ENCODE results near the gene STRADB. TPM values are rescaled to one million over a fixed set of nuclear protein-coding genes. Genes with fewer than 3 reads are reported as not detected.

The STRADB gene
- total RNA-seq, 1 donor from 2014 or later, result 40.5 TPM

DNA sequence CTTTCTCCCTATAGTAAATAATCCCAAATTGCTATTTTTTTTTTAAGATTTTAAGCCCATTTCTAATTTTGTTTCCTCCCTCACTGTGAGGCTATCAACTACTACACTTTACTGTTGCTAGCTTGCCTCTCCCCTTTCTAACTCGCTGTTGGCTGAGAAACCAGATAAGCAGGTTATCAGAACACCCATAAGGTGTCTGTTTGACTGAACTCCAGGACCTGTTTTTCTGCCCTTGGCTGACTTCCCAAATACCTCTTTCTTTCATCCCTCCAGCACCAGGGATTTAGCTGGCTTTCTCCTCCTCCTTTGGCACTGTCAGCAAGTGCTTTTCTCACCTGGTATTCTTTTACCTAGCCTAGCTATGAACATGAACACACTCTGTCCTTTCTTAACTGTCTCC lies 11.4 kb upstream of the STRADB start:
- peaks cover 2% of the 10 kb centered on the region for H3K27me3 Mint-ChIP-seq (ENCODE audit: unreplicated experiment)
- no peaks in the 10 kb centered on the region for H3K36me3 Mint-ChIP-seq (ENCODE audit: unreplicated experiment)
- DNase-seq, result no peak
- H3K27ac Mint-ChIP-seq (ENCODE audit: unreplicated experiment), result no peak overlapping the region
- no peak overlapping the region for H3K4me3 Mint-ChIP-seq (ENCODE audit: unreplicated experiment)
- H3K4me1 Mint-ChIP-seq (ENCODE audit: low read depth, unreplicated experiment), result peaks cover 3% of the 10 kb centered on the region
- H3K9me3 Mint-ChIP-seq (ENCODE audit: unreplicated experiment), result no peaks in the 10 kb centered on the region
- TF ChIP-seq, protein P1, sequence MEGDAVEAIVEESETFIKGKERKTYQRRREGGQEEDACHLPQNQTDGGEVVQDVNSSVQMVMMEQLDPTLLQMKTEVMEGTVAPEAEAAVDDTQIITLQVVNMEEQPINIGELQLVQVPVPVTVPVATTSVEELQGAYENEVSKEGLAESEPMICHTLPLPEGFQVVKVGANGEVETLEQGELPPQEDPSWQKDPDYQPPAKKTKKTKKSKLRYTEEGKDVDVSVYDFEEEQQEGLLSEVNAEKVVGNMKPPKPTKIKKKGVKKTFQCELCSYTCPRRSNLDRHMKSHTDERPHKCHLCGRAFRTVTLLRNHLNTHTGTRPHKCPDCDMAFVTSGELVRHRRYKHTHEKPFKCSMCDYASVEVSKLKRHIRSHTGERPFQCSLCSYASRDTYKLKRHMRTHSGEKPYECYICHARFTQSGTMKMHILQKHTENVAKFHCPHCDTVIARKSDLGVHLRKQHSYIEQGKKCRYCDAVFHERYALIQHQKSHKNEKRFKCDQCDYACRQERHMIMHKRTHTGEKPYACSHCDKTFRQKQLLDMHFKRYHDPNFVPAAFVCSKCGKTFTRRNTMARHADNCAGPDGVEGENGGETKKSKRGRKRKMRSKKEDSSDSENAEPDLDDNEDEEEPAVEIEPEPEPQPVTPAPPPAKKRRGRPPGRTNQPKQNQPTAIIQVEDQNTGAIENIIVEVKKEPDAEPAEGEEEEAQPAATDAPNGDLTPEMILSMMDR (IDR thresholded peaks at IDR 0.05; ENCODE audit: partially characterized antibody, unreplicated experiment), result no peak

DNA sequence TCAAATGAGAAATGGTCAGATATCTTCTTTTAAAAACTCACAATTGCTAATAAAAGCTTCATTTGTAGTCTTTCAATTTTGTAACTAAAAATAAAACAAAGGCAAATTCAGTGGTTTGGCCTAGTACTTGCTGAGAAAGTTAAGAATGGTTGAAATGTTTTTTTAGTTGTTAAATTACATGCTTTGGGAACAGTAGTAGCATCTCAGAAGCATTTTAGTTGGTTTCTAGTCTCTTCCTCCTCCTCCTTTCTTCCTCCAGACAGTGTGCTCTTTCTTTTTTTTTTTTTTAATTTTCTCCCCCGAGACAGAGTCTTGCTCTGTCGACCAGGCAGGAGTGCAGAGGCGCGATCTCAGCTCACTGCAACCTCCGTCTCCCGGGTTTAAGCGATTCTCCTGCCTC lies 10.1 kb upstream of the STRADB start:
- peaks cover 14% of the 10 kb centered on the region for H3K4me1 Mint-ChIP-seq (ENCODE audit: low read depth, unreplicated experiment)
- H3K27ac Mint-ChIP-seq (ENCODE audit: unreplicated experiment), result no peak overlapping the region

DNA sequence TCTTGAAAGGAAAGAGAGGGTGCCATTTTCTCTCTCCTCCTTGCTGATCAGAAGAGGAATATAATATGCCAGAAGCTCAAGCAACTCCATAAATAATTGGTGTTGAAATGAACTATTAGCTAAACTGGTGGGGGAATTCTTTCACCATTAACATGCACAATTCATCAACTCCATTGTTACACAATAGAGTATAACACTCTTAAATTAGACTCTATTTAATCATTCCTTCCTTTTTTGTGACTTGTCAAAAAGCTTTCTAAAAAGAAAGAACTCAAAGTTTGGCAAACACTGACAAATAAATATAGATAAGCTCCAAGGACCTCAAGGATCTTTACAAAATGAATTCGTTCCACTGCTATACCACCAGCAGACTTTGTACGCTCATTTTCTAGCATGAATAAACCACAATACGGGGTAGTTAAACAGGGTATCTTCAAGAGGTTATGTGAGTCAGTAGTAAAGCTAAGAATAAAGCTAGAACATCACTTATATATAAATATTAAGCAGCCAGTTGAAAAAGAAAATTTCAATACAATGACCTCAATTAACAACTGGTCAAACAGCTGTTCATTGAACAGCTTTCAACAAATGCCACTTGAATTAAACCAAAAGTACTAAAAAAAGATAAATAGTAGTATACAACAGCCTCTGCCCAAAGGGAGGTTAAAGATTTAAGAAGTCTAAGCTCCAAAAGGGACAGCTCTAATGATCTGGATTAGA lies 6.6 kb upstream of the STRADB start:
- peak overlapping the region; percentile 55 for H3K4me3 Mint-ChIP-seq (ENCODE audit: unreplicated experiment)
- TF ChIP-seq, protein P1 (IDR thresholded peaks at IDR 0.05; ENCODE audit: partially characterized antibody, unreplicated experiment), result no peak
- peaks cover 20% of the 10 kb centered on the region for H3K4me1 Mint-ChIP-seq (ENCODE audit: low read depth, unreplicated experiment)
- no peaks in the 10 kb centered on the region for H3K36me3 Mint-ChIP-seq (ENCODE audit: unreplicated experiment)
- H3K27ac Mint-ChIP-seq (ENCODE audit: unreplicated experiment), result peak overlapping the region; percentile 63
- no peak for DNase-seq
- peaks cover 2% of the 10 kb centered on the region for H3K27me3 Mint-ChIP-seq (ENCODE audit: unreplicated experiment)
- peaks cover 3% of the 10 kb centered on the region for H3K9me3 Mint-ChIP-seq (ENCODE audit: unreplicated experiment)

More for the DNA sequence above, 10.1 kb upstream of the STRADB start:
- TF ChIP-seq, protein P1 (IDR thresholded peaks at IDR 0.05; ENCODE audit: partially characterized antibody, unreplicated experiment), result no peak
- Mint-ChIP-seq H3K9me3 (ENCODE audit: unreplicated experiment) (peaks cover 3% of the 10 kb centered on the region), H3K4me3 (ENCODE audit: unreplicated experiment) (no peak overlapping the region), H3K27me3 (ENCODE audit: unreplicated experiment) (peaks cover 2% of the 10 kb centered on the region), H3K36me3 (ENCODE audit: unreplicated experiment) (no peaks in the 10 kb centered on the region)
- no peak for DNase-seq

DNA sequence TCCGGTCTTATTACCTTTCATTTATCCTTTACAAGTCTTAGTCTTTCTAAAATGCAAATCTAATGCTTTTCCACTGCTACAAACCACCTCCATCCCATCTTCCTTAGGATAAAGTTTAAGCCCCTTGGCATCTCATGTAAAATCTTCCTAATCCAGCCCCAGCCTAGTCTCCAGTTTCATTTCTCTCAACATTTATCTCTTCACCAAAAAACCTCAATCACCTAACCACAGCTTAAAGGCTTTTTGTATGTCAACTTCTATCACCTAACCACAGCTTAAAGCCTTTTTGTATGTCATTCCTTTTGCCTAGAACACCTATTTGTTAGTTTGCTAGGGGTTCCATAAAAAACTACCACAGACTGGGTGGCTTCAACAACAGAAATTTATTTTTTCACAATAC lies 4.5 kb upstream of the STRADB start:
- Mint-ChIP-seq H3K27ac (ENCODE audit: unreplicated experiment) (no peak overlapping the region), H3K27me3 (ENCODE audit: unreplicated experiment) (peaks cover 2% of the 10 kb centered on the region), H3K4me3 (ENCODE audit: unreplicated experiment) (no peak overlapping the region), H3K4me1 (ENCODE audit: low read depth, unreplicated experiment) (peaks cover 20% of the 10 kb centered on the region), H3K36me3 (ENCODE audit: unreplicated experiment) (no peaks in the 10 kb centered on the region), H3K9me3 (ENCODE audit: unreplicated experiment) (peaks cover 8% of the 10 kb centered on the region)
- TF ChIP-seq, protein P1 (IDR thresholded peaks at IDR 0.05; ENCODE audit: partially characterized antibody, unreplicated experiment), result no peak
- no peak for DNase-seq

DNA sequence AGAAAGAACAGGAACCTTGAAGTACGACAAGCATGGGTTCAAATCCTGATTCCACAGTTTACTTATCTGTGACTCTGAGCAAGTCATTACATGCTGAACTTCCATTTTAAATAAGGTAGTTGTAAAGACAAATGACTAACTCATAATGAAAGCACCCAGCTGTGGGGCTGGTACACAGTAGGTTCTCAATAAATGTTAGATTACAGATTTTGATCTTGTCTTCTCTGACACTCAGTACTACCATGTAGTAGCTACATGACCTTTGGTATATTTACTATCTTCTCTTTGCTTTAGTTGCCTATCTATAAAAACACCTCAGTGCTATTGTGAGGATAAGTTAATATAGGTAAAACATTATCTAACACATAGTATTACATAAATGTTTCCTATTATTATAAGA lies 3.5 kb upstream of the STRADB start:
- Mint-ChIP-seq H3K9me3 (ENCODE audit: unreplicated experiment) (peaks cover 8% of the 10 kb centered on the region), H3K36me3 (ENCODE audit: unreplicated experiment) (no peaks in the 10 kb centered on the region), H3K27me3 (ENCODE audit: unreplicated experiment) (peaks cover 4% of the 10 kb centered on the region), H3K4me1 (ENCODE audit: low read depth, unreplicated experiment) (peaks cover 20% of the 10 kb centered on the region), H3K4me3 (ENCODE audit: unreplicated experiment) (no peak overlapping the region), H3K27ac (ENCODE audit: unreplicated experiment) (no peak overlapping the region)
- DNase-seq, result no peak
- TF ChIP-seq, protein P1 (IDR thresholded peaks at IDR 0.05; ENCODE audit: partially characterized antibody, unreplicated experiment), result no peak

Data from glutamatergic neuron (in vitro differentiated cells).